MM.1S (cell line): ENCODE measurements around the gene CRTAP.

Source experiments
- EZH2phosphoT487 ChIP-seq: fragments of 300-600 bp; sonication (generic); IDR thresholded peaks from 2 replicates; pipeline ENCODE4 v1.6.1; 2018; ENCODE audit warnings: antibody characterized with exemption, low read length
- TF ChIP-seq, protein P1 (sequence below): fragments of 300-600 bp; sonication (generic); IDR thresholded peaks from 2 replicates; pipeline ENCODE4 v1.5.1; 2016; ENCODE audit warnings: antibody characterized with exemption, low read length, mixed read lengths

GRCh38 chr3:33152363-33153360 is 38.8 kb downstream of the CRTAP start:
- TF ChIP-seq, protein P1, sequence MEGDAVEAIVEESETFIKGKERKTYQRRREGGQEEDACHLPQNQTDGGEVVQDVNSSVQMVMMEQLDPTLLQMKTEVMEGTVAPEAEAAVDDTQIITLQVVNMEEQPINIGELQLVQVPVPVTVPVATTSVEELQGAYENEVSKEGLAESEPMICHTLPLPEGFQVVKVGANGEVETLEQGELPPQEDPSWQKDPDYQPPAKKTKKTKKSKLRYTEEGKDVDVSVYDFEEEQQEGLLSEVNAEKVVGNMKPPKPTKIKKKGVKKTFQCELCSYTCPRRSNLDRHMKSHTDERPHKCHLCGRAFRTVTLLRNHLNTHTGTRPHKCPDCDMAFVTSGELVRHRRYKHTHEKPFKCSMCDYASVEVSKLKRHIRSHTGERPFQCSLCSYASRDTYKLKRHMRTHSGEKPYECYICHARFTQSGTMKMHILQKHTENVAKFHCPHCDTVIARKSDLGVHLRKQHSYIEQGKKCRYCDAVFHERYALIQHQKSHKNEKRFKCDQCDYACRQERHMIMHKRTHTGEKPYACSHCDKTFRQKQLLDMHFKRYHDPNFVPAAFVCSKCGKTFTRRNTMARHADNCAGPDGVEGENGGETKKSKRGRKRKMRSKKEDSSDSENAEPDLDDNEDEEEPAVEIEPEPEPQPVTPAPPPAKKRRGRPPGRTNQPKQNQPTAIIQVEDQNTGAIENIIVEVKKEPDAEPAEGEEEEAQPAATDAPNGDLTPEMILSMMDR = no peak
- no peak for TF ChIP-seq EZH2phosphoT487
